ENCODE measurements around the gene TRAPPC11. TPM values are rescaled to one million over a fixed set of nuclear protein-coding genes. Genes with fewer than 3 reads are reported as not detected.

TRAPPC11 gene
- total and polyA plus RNA-seq, 2 of the 13 experiments (the other 11 are each of a cell fraction or from before 2014, with no cell fraction given), result 18.0 to 23.2 TPM

GRCh38 chr4:183659872-183660242 lies 764 bp downstream of the TRAPPC11 start (continued):
- TF ChIP-seq SKI (IDR thresholded peaks at IDR 0.05; ENCODE audit: partially characterized antibody), result no peak

- peaks cover 4% of the 10 kb centered on the region for H3K79me2 ChIP-seq (ENCODE audit: insufficient read depth, low read length)
- POLR2A ChIA-PET, result no interaction called here
- intact Hi-C loops (cut with micrococcal nuclease; ENCODE audit: unreplicated experiment), result no loop called here
- H2AFZ ChIP-seq (ENCODE audit: low read length), result no peak overlapping the region
- H4K20me1 ChIP-seq (ENCODE audit: insufficient read depth, low read length), result no peaks in the 10 kb centered on the region
- H3K4me3 ChIP-seq (replicated peaks in 1 of 3; ENCODE audit: insufficient read depth in 1 of 3, low read depth in 2 of 3, low read length in 3 of 3), result no peak overlapping the region
- in situ Hi-C loops (cut with HindIII; ENCODE audit: extremely low pct_ligation_motif_present, low pct_unique_long_range_greater_than_20kb), result no loop called here
- ATAC-seq (no peak), DNase-seq (ENCODE audit: low spot score) (no peak), FAIRE-seq (no peak)
- H3K36me3 ChIP-seq (replicated peaks in 1 of 2; ENCODE audit: control insufficient read depth in 1 of 2, insufficient read depth in 2 of 2, low read length in 2 of 2), result peaks cover 10 to 38% of the 10 kb centered on the region in 2 experiments; a peak in 4 of 5 replicates
- BruUV-seq (replicated peaks), result no TSS peak
- H3K9ac ChIP-seq (ENCODE audit: insufficient read depth, low read depth, low read length), result no peak overlapping the region
- no peaks in the 10 kb centered on the region for H3K9me3 ChIP-seq (ENCODE audit: low read length)
- H3K27me3 ChIP-seq (ENCODE audit: control insufficient read depth in 1 of 2, insufficient read depth in 2 of 2, low read length in 2 of 2), result no peaks in the 10 kb centered on the region
- WGBS (ENCODE audit: low lambda C conversion rate), result 100% methylated on average over 1 of the region's 1 CpG
- H3K4me1 ChIP-seq (ENCODE audit: insufficient read depth, low read length), result peaks cover under 1% of the 10 kb centered on the region
- CTCF ChIA-PET (ENCODE audit: low intra/inter-chr PET ratio, low total read pairs), result no interaction called here
- TF ChIP-seq MEIS1 (CRISPR knock-in tag; IDR thresholded peaks at IDR 0.05; ENCODE audit: borderline replicate concordance) (no peak), EEA1 (CRISPR knock-in tag; IDR thresholded peaks at IDR 0.05; ENCODE audit: borderline replicate concordance) (no peak)
- TF ChIP-seq, protein P1, sequence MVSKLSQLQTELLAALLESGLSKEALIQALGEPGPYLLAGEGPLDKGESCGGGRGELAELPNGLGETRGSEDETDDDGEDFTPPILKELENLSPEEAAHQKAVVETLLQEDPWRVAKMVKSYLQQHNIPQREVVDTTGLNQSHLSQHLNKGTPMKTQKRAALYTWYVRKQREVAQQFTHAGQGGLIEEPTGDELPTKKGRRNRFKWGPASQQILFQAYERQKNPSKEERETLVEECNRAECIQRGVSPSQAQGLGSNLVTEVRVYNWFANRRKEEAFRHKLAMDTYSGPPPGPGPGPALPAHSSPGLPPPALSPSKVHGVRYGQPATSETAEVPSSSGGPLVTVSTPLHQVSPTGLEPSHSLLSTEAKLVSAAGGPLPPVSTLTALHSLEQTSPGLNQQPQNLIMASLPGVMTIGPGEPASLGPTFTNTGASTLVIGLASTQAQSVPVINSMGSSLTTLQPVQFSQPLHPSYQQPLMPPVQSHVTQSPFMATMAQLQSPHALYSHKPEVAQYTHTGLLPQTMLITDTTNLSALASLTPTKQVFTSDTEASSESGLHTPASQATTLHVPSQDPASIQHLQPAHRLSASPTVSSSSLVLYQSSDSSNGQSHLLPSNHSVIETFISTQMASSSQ (IDR thresholded peaks at IDR 0.05; ENCODE audit: low read depth), result no peak
- TF ChIP-seq, protein P1 (CRISPR knock-in tag; IDR thresholded peaks at IDR 0.05; ENCODE audit: borderline replicate concordance), result no peak
- no peak overlapping the region for H3K27ac ChIP-seq (ENCODE audit: extremely low read length, insufficient read depth, low read length)
- H3K4me2 ChIP-seq (ENCODE audit: low read depth, low read length), result no peak overlapping the region
Observed at GRCh38 chr4:183666088-183666487, 7.0 kb downstream of the TRAPPC11 start.
